Keratinocyte (primary cell): Measurements from ENCODE around the gene KEL. TPM values are rescaled to one million over a fixed set of nuclear protein-coding genes. Genes with fewer than 3 reads are reported as not detected.

ENCODE experiments used
- DNase-seq: peaks from one replicate; pipeline ENCODE4 v3.0.0-alpha.2; 2011; ENCODE audit warnings: low read depth, missing footprints, low spot score
- FAIRE-seq: peaks from 2 replicates; lab custom pipeline; 2011; peaks lifted over from hg19 to GRCh38; lab: Jason Lieb, UNC
- H2AFZ ChIP-seq: 2 replicates; pipeline ENCODE4 v1.6.0; 2012; ENCODE audit warnings: low read length, control low read depth, inconsistent platforms; ENCODE audit not compliant: control insufficient read depth
- H3K27ac ChIP-seq: 2 replicates; pipeline ENCODE4 v1.5.1; 2011; ENCODE audit warnings: low read length; ENCODE audit not compliant: control insufficient read depth, insufficient read depth
- H3K27me3 ChIP-seq: 3 replicates; pipeline ENCODE4 v1.6.0; 2011; ENCODE audit warnings: low read length; ENCODE audit not compliant: control insufficient read depth, insufficient read depth; ENCODE audit errors: extremely low read depth
- H3K36me3 ChIP-seq, 2 experiments: 2 replicates in 1 of 2; 3 replicates in 1 of 2; pipeline ENCODE4 v1.5.1; 2011; ENCODE audit warnings: low read length in 2 of 2, mild to moderate bottlenecking in 1 of 2; ENCODE audit not compliant: control insufficient read depth in 2 of 2, insufficient read depth in 2 of 2; ENCODE audit errors: extremely low read depth in 1 of 2
- H3K4me1 ChIP-seq: 3 replicates; pipeline ENCODE4 v1.5.1; 2011; ENCODE audit warnings: low read length; ENCODE audit not compliant: control insufficient read depth, insufficient read depth; ENCODE audit errors: extremely low read depth
- H3K4me2 ChIP-seq: 3 replicates; pipeline ENCODE4 v1.6.0; 2011; ENCODE audit warnings: low read depth, low read length; ENCODE audit not compliant: control insufficient read depth, insufficient read depth; ENCODE audit errors: extremely low read depth
- H3K4me3 ChIP-seq, 3 experiments: fragments of 200-600 bp in 1 of 3; sonication (generic) in 1 of 3; 2 replicates in 2 of 3; 3 replicates in 1 of 3; pipeline ENCODE4 v1.5.1; 2011 to 2016; ENCODE audit warnings: low read length in 3 of 3, mild to moderate bottlenecking in 3 of 3, control low read depth in 2 of 3, inconsistent platforms in 1 of 3, low read depth in 1 of 3, mixed read lengths in 1 of 3, mixed run types in 1 of 3, moderate library complexity in 1 of 3; ENCODE audit not compliant: control insufficient read depth in 2 of 3, insufficient read depth in 2 of 3; ENCODE audit errors: extremely low read depth in 1 of 3
- H3K79me2 ChIP-seq: 2 replicates; pipeline ENCODE4 v1.6.0; 2012; ENCODE audit warnings: low read length; ENCODE audit not compliant: control insufficient read depth, insufficient read depth
- H3K9ac ChIP-seq: 3 replicates; pipeline ENCODE4 v1.6.0; 2011; ENCODE audit warnings: low read length; ENCODE audit not compliant: control insufficient read depth, insufficient read depth; ENCODE audit errors: extremely low read depth
- H3K9me1 ChIP-seq: 3 replicates; pipeline ENCODE4 v1.6.0; 2011; ENCODE audit warnings: low read length; ENCODE audit not compliant: control insufficient read depth, insufficient read depth; ENCODE audit errors: extremely low read depth
- H3K9me3 ChIP-seq: 2 replicates; pipeline ENCODE4 v1.5.1; 2012; ENCODE audit warnings: low read depth, low read length; ENCODE audit not compliant: control insufficient read depth
- H4K20me1 ChIP-seq: 3 replicates; pipeline ENCODE4 v1.6.0; 2011; ENCODE audit warnings: low read length; ENCODE audit not compliant: control insufficient read depth, insufficient read depth; ENCODE audit errors: extremely low read depth
- EZH2 ChIP-seq: IDR thresholded peaks from one replicate; pipeline ENCODE4 v1.6.1; 2012; ENCODE audit warnings: inconsistent platforms, mild to moderate bottlenecking, low read length, moderate library complexity
- dilution Hi-C: fragments of 300-500 bp; cut with MboI; formaldehyde crosslinking; loops from one replicate; pipeline ENCODE4 v1.7.0; 2020; ENCODE audit warnings: low sequenced_read_pairs; ENCODE audit not compliant: extremely low pct_ligation_motif_present
- polyA plus RNA-seq, 5 experiments: library from polyadenylated mRNA; depleted of rRNA in 3 of 5; stranded (reverse) in 3 of 5; stranded (forward) in 1 of 5; unstranded in 1 of 5; fragments of >200 nt; gene quantifications; 1 replicate in 1 of 5; 2 replicates in 3 of 5; 3 replicates in 1 of 5; pipeline versions ENCODE4 v1.2.1 to v1.2.3, GENCODE V29; 2011 to 2012; ENCODE audit warnings: missing spikeins in 2 of 5, low read depth in 1 of 5, low replicate concordance in 1 of 5
- TF ChIP-seq, protein P1 (sequence below), 3 experiments: IDR thresholded peaks in 1 of 3; conservative IDR thresholded peaks in 1 of 3; optimal IDR thresholded peaks in 1 of 3; 2 replicates in 2 of 3; 3 replicates in 1 of 3; pipeline versions ENCODE3 to v1.5.1; 2011; ENCODE audit warnings: low read length in 3 of 3, mild to moderate bottlenecking in 3 of 3, moderate library complexity in 2 of 3, control low read depth in 1 of 3, inconsistent platforms in 1 of 3; ENCODE audit not compliant: insufficient read depth in 2 of 3; ENCODE audit errors: extremely low read depth in 1 of 3

The KEL gene
- polyA plus RNA-seq, 1 donor (not counting 4 experiments of a cell fraction or from before 2014, with no cell fraction given): 0.09 TPM

DNA sequence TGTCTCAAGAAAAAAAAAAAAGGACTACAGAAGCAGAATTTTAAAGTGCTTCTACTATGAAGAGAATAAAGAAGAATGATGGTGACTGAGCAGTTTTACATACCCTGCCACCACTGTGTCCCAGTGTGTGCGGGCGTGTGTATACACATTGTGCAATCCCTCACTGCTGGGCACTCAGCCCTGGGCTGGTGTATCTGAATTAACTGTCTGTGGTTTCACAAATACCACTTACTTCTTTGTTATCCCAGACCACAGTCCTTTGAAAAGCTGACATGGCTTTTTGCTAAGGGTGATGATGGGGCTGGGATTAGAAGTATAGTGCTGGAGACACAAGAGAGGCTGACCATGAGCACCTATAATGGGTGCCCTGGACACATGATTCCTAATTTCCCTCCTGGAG is 55.5 kb downstream of the KEL start:
- DNase-seq (no peak), FAIRE-seq (no peak)
- Histone ChIP-seq H3K4me2 (no peak overlapping the region), H3K4me3 (no peak overlapping the region), H3K9me3 (no peaks in the 10 kb centered on the region), H3K9me1 (no peaks in the 10 kb centered on the region), H3K79me2 (no peaks in the 10 kb centered on the region), H3K36me3 (no peaks in the 10 kb centered on the region), H4K20me1 (no peaks in the 10 kb centered on the region), H2AFZ (no peak overlapping the region), H3K4me1 (no peaks in the 10 kb centered on the region), H3K27me3 (no peaks in the 10 kb centered on the region), H3K27ac (no peak overlapping the region), H3K9ac (no peak overlapping the region)
- dilution Hi-C loops: no loop called here
- TF ChIP-seq, protein P1, sequence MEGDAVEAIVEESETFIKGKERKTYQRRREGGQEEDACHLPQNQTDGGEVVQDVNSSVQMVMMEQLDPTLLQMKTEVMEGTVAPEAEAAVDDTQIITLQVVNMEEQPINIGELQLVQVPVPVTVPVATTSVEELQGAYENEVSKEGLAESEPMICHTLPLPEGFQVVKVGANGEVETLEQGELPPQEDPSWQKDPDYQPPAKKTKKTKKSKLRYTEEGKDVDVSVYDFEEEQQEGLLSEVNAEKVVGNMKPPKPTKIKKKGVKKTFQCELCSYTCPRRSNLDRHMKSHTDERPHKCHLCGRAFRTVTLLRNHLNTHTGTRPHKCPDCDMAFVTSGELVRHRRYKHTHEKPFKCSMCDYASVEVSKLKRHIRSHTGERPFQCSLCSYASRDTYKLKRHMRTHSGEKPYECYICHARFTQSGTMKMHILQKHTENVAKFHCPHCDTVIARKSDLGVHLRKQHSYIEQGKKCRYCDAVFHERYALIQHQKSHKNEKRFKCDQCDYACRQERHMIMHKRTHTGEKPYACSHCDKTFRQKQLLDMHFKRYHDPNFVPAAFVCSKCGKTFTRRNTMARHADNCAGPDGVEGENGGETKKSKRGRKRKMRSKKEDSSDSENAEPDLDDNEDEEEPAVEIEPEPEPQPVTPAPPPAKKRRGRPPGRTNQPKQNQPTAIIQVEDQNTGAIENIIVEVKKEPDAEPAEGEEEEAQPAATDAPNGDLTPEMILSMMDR (optimal IDR thresholded peaks at IDR 0.05 in 1 of 3, IDR thresholded peaks at IDR 0.05 in 1 of 3, conservative IDR thresholded peaks at IDR 0.05 in 1 of 3; ENCODE audit: extremely low read depth in 1 of 3, insufficient read depth in 2 of 3, low read length in 3 of 3): no peak
- no peak for TF ChIP-seq EZH2

DNA sequence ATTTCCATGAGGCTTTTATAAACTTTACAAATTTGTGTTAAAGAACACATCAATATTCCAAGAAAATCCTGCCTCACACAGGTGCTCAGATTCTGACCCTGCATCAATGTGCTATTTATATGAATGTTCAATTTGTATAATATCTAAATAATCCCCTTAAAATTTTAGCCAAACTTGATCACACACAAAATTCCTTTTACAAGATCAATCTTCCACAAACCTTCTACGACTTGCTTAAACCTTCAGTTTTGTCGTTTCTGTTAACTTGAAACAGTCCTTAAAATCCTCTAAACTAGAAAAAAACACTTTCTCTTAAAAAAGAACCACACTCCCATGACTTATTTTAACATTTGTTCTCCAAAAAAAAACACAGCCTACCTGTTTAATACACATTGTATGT is 56.4 kb downstream of the KEL start:
- no peaks in the 10 kb centered on the region for H3K4me1 ChIP-seq
- no peak for TF ChIP-seq EZH2
- TF ChIP-seq, protein P1 (optimal IDR thresholded peaks at IDR 0.05 in 1 of 3, IDR thresholded peaks at IDR 0.05 in 1 of 3, conservative IDR thresholded peaks at IDR 0.05 in 1 of 3; ENCODE audit: extremely low read depth in 1 of 3, insufficient read depth in 2 of 3, low read length in 3 of 3): no peak
- no peak overlapping the region for H3K27ac ChIP-seq
- no peaks in the 10 kb centered on the region for H3K36me3 ChIP-seq
- H3K4me3 ChIP-seq: no peak overlapping the region
- H4K20me1 ChIP-seq: no peaks in the 10 kb centered on the region
- dilution Hi-C loops: no loop called here
- DNase-seq: no peak
- no peaks in the 10 kb centered on the region for H3K27me3 ChIP-seq
- no peaks in the 10 kb centered on the region for H3K79me2 ChIP-seq
- H3K9me3 ChIP-seq: no peaks in the 10 kb centered on the region
- H2AFZ ChIP-seq: no peak overlapping the region
- no peaks in the 10 kb centered on the region for H3K9me1 ChIP-seq
- no peak overlapping the region for H3K9ac ChIP-seq
- no peak overlapping the region for H3K4me2 ChIP-seq
- no peak for FAIRE-seq
